ENCODE results near the gene TNFRSF19.

Gene TNFRSF19

DNA sequence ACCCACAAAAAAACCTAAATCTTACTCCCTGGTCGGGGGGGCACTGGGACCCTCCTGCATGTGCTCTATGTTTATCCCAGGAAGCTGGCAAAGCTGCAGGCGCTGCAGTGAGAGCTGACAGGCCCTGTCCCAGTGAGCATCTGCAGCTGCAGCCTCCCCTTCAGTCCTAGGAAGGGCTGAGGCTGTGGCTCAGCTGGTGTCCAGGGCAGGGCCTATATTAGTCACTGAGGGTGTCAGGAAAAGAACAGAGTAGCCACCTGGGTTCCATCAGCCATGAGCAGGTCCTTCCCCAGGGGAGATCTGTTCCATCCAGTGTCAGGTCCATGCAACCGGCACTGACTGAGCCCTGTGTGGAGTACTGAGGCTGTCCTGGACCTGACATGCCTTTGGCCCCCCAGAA lies 120.5 kb downstream of the TNFRSF19 start:
- TF ChIP-seq ZNF366 (tag by site-specific recombination; conservative IDR thresholded peaks at IDR 0.05): no peak
- TF ChIP-seq, protein P1, sequence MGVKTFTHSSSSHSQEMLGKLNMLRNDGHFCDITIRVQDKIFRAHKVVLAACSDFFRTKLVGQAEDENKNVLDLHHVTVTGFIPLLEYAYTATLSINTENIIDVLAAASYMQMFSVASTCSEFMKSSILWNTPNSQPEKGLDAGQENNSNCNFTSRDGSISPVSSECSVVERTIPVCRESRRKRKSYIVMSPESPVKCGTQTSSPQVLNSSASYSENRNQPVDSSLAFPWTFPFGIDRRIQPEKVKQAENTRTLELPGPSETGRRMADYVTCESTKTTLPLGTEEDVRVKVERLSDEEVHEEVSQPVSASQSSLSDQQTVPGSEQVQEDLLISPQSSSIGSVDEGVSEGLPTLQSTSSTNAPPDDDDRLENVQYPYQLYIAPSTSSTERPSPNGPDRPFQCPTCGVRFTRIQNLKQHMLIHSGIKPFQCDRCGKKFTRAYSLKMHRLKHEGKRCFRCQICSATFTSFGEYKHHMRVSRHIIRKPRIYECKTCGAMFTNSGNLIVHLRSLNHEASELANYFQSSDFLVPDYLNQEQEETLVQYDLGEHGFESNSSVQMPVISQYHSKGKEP (tag by site-specific recombination; IDR thresholded peaks at IDR 0.05): no peak
- Histone ChIP-seq H3K36me3 (ENCODE audit: control insufficient read depth in 2 of 2, insufficient read depth in 1 of 2, low read length in 2 of 2) (no peaks in the 10 kb centered on the region), H3K27ac (ENCODE audit: extremely low read depth, low read depth, low read length) (no peak overlapping the region), H3K9me3 (ENCODE audit: control insufficient read depth, insufficient read depth, low read depth, low read length) (no peaks in the 10 kb centered on the region), H3K4me1 (ENCODE audit: control insufficient read depth, insufficient read depth, low read length) (no peaks in the 10 kb centered on the region), H3K4me3 (ENCODE audit: low read depth, low read length) (no peak overlapping the region)
- ChIA-PET CTCF (no interaction called here), POLR2A (no interaction called here)

DNA sequence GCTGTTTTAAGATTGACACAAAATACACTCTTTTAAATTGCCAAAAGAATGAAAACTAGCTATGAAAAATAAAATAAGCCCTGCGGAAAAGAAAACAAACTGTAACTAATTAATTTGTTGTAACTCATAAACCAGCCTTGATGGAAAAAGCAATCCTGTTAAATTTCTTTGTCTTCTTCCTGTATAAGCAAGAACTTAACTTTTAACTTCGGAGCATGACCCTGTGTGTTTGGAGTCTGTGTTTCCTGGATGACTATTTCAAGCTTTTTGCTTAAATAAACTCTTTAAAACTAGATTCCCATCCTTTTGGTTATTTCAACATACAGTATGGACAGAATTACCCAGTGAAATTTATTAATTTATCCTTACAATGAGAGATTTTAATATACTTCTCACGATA lies 122.6 kb downstream of the TNFRSF19 start:
- Histone ChIP-seq H3K4me1 (ENCODE audit: control insufficient read depth, insufficient read depth, low read length) (no peaks in the 10 kb centered on the region), H3K36me3 (ENCODE audit: control insufficient read depth in 2 of 2, insufficient read depth in 1 of 2, low read length in 2 of 2) (no peaks in the 10 kb centered on the region), H3K4me3 (ENCODE audit: low read depth, low read length) (no peak overlapping the region), H3K27ac (ENCODE audit: extremely low read depth, low read depth, low read length) (no peak overlapping the region), H3K9me3 (ENCODE audit: control insufficient read depth, insufficient read depth, low read depth, low read length) (no peaks in the 10 kb centered on the region)
- ChIA-PET POLR2A (no interaction called here), CTCF (no interaction called here)
- TF ChIP-seq, protein P2, sequence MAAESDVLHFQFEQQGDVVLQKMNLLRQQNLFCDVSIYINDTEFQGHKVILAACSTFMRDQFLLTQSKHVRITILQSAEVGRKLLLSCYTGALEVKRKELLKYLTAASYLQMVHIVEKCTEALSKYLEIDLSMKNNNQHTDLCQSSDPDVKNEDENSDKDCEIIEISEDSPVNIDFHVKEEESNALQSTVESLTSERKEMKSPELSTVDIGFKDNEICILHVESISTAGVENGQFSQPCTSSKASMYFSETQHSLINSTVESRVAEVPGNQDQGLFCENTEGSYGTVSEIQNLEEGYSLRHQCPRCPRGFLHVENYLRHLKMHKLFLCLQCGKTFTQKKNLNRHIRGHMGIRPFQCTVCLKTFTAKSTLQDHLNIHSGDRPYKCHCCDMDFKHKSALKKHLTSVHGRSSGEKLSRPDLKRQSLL (tag by site-specific recombination; IDR thresholded peaks at IDR 0.05): no peak
- TF ChIP-seq, protein P3, sequence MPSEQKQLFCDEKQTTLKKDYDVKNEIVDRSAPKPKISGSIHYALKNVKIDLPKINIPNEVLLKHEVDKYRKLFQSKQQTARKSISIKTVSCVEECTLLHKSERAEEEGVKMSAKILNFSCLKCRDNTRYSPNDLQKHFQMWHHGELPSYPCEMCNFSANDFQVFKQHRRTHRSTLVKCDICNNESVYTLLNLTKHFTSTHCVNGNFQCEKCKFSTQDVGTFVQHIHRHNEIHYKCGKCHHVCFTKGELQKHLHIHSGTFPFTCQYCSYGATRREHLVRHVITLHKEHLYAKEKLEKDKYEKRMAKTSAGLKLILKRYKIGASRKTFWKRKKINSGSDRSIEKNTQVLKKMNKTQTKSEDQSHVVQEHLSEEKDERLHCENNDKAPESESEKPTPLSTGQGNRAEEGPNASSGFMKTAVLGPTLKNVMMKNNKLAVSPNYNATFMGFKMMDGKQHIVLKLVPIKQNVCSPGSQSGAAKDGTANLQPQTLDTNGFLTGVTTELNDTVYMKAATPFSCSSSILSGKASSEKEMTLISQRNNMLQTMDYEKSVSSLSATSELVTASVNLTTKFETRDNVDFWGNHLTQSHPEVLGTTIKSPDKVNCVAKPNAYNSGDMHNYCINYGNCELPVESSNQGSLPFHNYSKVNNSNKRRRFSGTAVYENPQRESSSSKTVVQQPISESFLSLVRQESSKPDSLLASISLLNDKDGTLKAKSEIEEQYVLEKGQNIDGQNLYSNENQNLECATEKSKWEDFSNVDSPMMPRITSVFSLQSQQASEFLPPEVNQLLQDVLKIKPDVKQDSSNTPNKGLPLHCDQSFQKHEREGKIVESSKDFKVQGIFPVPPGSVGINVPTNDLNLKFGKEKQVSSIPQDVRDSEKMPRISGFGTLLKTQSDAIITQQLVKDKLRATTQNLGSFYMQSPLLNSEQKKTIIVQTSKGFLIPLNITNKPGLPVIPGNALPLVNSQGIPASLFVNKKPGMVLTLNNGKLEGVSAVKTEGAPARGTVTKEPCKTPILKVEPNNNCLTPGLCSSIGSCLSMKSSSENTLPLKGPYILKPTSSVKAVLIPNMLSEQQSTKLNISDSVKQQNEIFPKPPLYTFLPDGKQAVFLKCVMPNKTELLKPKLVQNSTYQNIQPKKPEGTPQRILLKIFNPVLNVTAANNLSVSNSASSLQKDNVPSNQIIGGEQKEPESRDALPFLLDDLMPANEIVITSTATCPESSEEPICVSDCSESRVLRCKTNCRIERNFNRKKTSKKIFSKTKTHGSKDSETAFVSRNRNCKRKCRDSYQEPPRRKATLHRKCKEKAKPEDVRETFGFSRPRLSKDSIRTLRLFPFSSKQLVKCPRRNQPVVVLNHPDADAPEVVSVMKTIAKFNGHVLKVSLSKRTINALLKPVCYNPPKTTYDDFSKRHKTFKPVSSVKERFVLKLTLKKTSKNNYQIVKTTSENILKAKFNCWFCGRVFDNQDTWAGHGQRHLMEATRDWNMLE (tag by site-specific recombination; conservative IDR thresholded peaks at IDR 0.05; ENCODE audit: low read depth): no peak
- TF ChIP-seq ZNF121 (tag by site-specific recombination; IDR thresholded peaks at IDR 0.05) (no peak), ZNF621 (tag by site-specific recombination; IDR thresholded peaks at IDR 0.05) (no peak), KLF1 (tag by site-specific recombination; IDR thresholded peaks at IDR 0.05) (no peak), ZNF600 (tag by site-specific recombination; IDR thresholded peaks at IDR 0.05) (no peak), ZNF747 (tag by site-specific recombination; IDR thresholded peaks at IDR 0.05) (no peak), ZBTB7A (tag by site-specific recombination; IDR thresholded peaks at IDR 0.05; ENCODE audit: low read depth) (no peak), ZNF223 (tag by site-specific recombination; IDR thresholded peaks at IDR 0.05) (no peak), KLF8 (tag by site-specific recombination; IDR thresholded peaks at IDR 0.05) (no peak)

DNA sequence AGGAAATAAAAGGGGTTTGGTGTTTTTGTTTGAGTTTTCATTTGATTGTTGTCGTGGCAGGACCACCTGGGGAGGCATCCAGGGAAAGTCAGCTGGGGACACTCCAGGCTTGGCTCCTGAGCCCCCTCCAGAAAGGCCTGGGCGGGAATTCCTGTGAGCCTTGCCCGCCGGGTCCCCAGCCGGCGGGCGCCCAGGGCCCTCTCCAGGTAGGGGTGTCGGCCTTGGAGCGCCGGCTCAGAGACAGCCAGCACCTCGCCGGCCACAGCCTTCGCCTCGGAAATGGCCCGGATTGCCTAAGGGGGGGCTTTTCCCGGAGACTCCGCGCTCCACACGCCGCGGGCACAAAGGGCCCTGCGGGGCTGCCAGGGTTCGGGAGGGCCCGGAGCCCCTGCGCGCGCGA lies 125.0 kb downstream of the TNFRSF19 start:
- POLR2A ChIA-PET: no interaction called here
- Histone ChIP-seq H3K9me3 (ENCODE audit: control insufficient read depth, insufficient read depth, low read depth, low read length) (no peaks in the 10 kb centered on the region), H3K4me3 (ENCODE audit: low read depth, low read length) (no peak overlapping the region), H3K4me1 (ENCODE audit: control insufficient read depth, insufficient read depth, low read length) (no peaks in the 10 kb centered on the region), H3K27ac (ENCODE audit: extremely low read depth, low read depth, low read length) (no peak overlapping the region), H3K36me3 (ENCODE audit: control insufficient read depth in 2 of 2, insufficient read depth in 1 of 2, low read length in 2 of 2) (no peaks in the 10 kb centered on the region)
- TF ChIP-seq ZNF341 (tag by site-specific recombination; IDR thresholded peaks at IDR 0.05; ENCODE audit: low read depth) (no peak), ZNF157 (tag by site-specific recombination; IDR thresholded peaks at IDR 0.05) (no peak), ZNF626 (tag by site-specific recombination; IDR thresholded peaks at IDR 0.05) (no peak), ZNF664 (tag by site-specific recombination; IDR thresholded peaks at IDR 0.05) (no peak), ZNF16 (tag by site-specific recombination; IDR thresholded peaks at IDR 0.05; ENCODE audit: low read depth) (no peak), ZNF48 (tag by site-specific recombination; IDR thresholded peaks at IDR 0.05) (no peak), ZNF677 (tag by site-specific recombination; IDR thresholded peaks at IDR 0.05) (no peak)
- CTCF ChIA-PET: no interaction called here

All from HEK293 (cell line).